HuH-7 (cell line): ENCODE measurements around the gene ARHGEF3.
"Not testable (repeated sequence)": the region's sequence is repeated elsewhere in the genome, so short reads cannot be mapped to it uniquely, and the experiment has no call there.

Experiments used
- DNase-seq: peaks from one replicate; pipeline ENCODE4 v3.0.0; 2011; ENCODE audit warnings: low spot score

The ARHGEF3 gene

GRCh38 chr3:56737006-56737405 is 64.7 kb downstream of the ARHGEF3 start:
- DNase-seq = no peak

GRCh38 chr3:56732109-56732508 is 69.6 kb downstream of the ARHGEF3 start:
- no peak for DNase-seq

GRCh38 chr3:56725175-56725574 is 76.6 kb downstream of the ARHGEF3 start:
- no peak for DNase-seq

GRCh38 chr3:56724676-56725075 is 77.1 kb downstream of the ARHGEF3 start:
- DNase-seq = no peak

- DNase-seq = no peak
Observed at GRCh38 chr3:56720849-56721248, 80.9 kb downstream of the ARHGEF3 start.

- not testable (repeated sequence) for DNase-seq
Observed at GRCh38 chr3:56718809-56719208, 82.9 kb downstream of the ARHGEF3 start.

- no peak for DNase-seq
Observed at GRCh38 chr3:56711344-56711743, 90.4 kb downstream of the ARHGEF3 start.

- DNase-seq = not testable (repeated sequence)
Observed at GRCh38 chr3:56707412-56707811, 94.3 kb downstream of the ARHGEF3 start.

- no peak for DNase-seq
Observed at GRCh38 chr3:56706629-56707028, 95.1 kb downstream of the ARHGEF3 start.

- no peak for DNase-seq
Observed at GRCh38 chr3:56704706-56705105, 97.0 kb downstream of the ARHGEF3 start.

GRCh38 chr3:56702490-56703315 is 99.0 kb downstream of the ARHGEF3 start:
- peak; percentile 13 for DNase-seq

GRCh38 chr3:56700151-56700550 is 101.6 kb downstream of the ARHGEF3 start:
- DNase-seq = no peak

GRCh38 chr3:56694867-56695683 is 106.7 kb downstream of the ARHGEF3 start:
- no peak for DNase-seq

- DNase-seq = no peak
Observed at GRCh38 chr3:56693750-56694149, 108.0 kb downstream of the ARHGEF3 start.

- DNase-seq = not testable (repeated sequence)
Observed at GRCh38 chr3:56692520-56693433, 109.0 kb downstream of the ARHGEF3 start.

GRCh38 chr3:56692001-56692365 is 109.8 kb downstream of the ARHGEF3 start:
- not testable (repeated sequence) for DNase-seq

GRCh38 chr3:56691165-56692000 is 110.4 kb downstream of the ARHGEF3 start:
- no peak for DNase-seq

GRCh38 chr3:56689303-56689702 is 112.4 kb downstream of the ARHGEF3 start:
- no peak for DNase-seq

- DNase-seq = no peak
Observed at GRCh38 chr3:56688191-56688590, 113.6 kb downstream of the ARHGEF3 start.

- no peak for DNase-seq
Observed at GRCh38 chr3:56684029-56684428, 117.7 kb downstream of the ARHGEF3 start.

GRCh38 chr3:56683122-56683817 is 118.5 kb downstream of the ARHGEF3 start, which contains the start of gene TASOR:
TASOR (minus strand) TSS chr3:56683265; CDS start chr3:56683006, 259 bp downstream.
- DNase-seq = peak; percentile 72
